ENCODE measurements around the gene CHAF1B. TPM values are rescaled to one million over a fixed set of nuclear protein-coding genes. Genes with fewer than 3 reads are reported as not detected.

The CHAF1B gene
- total RNA-seq: 9.6 and 12.5 TPM in 2 replicates

DNA sequence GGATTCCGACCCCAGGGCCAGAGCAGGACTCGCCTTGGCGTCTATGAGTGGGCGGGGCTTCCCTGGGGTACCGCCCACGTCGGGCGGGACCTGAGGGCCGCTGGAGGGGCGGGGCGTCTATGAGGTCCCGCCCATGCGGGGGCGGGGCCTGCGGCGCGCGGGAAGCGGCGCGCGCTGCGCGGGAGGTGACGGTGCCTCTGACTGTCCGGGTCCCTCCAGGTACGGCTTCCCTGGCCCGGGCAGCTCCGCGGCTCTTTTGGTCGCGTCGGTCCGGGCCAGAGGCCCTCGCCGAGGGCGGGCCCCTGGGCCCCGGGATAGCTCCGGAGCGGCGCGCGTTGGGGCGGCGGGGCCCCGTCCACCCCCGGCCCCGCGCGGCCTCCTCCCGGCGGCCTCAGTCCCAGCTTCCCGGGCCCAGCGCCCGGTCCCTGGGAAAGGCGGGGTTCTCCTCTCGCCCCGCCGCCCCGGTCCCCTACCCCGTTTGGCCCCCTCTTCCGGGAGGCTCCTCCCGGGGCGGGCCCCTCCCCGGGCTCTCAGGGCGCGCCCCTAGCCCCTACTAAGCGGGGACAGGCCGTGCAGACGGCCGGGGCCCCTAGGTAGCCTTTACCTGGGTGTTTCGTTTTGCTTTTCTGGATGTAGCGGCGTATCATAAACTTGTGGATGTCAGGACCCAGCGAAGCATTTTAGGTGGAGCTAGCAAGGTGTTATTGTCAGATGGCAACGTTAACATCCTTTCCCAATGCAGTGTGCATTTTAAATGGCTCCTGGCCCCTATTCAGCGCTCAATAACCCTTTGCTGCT is at the start of gene CHAF1B:
CHAF1B (plus strand) TSS at position 160 of the 798 bp plus-strand sequence. CDS start 745 bp downstream, outside the sequence.

Other genes with a start within 250 kb of the CHAF1B start
- 10.3 and 10.9 TPM in 2 replicates for gene DOP1B, start 228.6 kb upstream of the CHAF1B start, total RNA-seq
- 9.1 and 14.1 TPM in 2 replicates for gene MORC3, start 65.2 kb upstream of the CHAF1B start, total RNA-seq
- not detected in 2 replicates for gene CLDN14, start 94.7 kb downstream of the CHAF1B start, total RNA-seq